HG02678 (cell line): ENCODE results near the gene UFC1.

ENCODE experiments used
- ATAC-seq: cut with Tn5 transposase; IDR thresholded peaks from one replicate; pipeline ENCODE4 v1.9.1; 2021; ENCODE audit warnings: mild to moderate bottlenecking, moderate library complexity; ENCODE audit not compliant: unreplicated experiment

Gene UFC1

GRCh38 chr1:161168906-161169305, 15.1 kb downstream of the UFC1 start:
- no peak for ATAC-seq

- no peak for ATAC-seq
Observed at GRCh38 chr1:161171191-161171590, 17.4 kb downstream of the UFC1 start.

- no peak for ATAC-seq
Observed at GRCh38 chr1:161171696-161172095, 17.9 kb downstream of the UFC1 start.

GRCh38 chr1:161172349-161172748, 18.6 kb downstream of the UFC1 start:
- no peak for ATAC-seq

GRCh38 chr1:161172776-161173376, 19.1 kb downstream of the UFC1 start:
- no peak for ATAC-seq

- ATAC-seq, result no peak
Observed at GRCh38 chr1:161173711-161174110, 19.9 kb downstream of the UFC1 start.

- no peak for ATAC-seq
Observed at GRCh38 chr1:161174911-161175310, 21.1 kb downstream of the UFC1 start.

- peak; percentile 33 for ATAC-seq
Observed at GRCh38 chr1:161175771-161176453, 22.1 kb downstream of the UFC1 start.

GRCh38 chr1:161176468-161177111, 22.8 kb downstream of the UFC1 start:
- no peak for ATAC-seq

GRCh38 chr1:161177112-161177935, 23.5 kb downstream of the UFC1 start, which contains the start of gene B4GALT3:
Gene B4GALT3 (minus strand): TSS chr1:161177507. CDS start chr1:161176060, 1,447 bp downstream.
- ATAC-seq, result peak; percentile 85

GRCh38 chr1:161177936-161178244, 24.1 kb downstream of the UFC1 start:
- ATAC-seq, result no peak

GRCh38 chr1:161179698-161180097, 25.9 kb downstream of the UFC1 start:
- no peak for ATAC-seq

GRCh38 chr1:161180639-161181038, 26.9 kb downstream of the UFC1 start:
- ATAC-seq, result no peak

- peak; percentile 48 for ATAC-seq
Observed at GRCh38 chr1:161182214-161182613, 28.4 kb downstream of the UFC1 start.

GRCh38 chr1:161185282-161185682, 31.5 kb downstream of the UFC1 start:
- ATAC-seq, result peak; percentile 74

GRCh38 chr1:161185732-161186311, 32.0 kb downstream of the UFC1 start:
- peak; percentile 28 for ATAC-seq

GRCh38 chr1:161187311-161187710, 33.5 kb downstream of the UFC1 start:
- ATAC-seq, result no peak

GRCh38 chr1:161188381-161188780, 34.6 kb downstream of the UFC1 start:
- no peak for ATAC-seq

GRCh38 chr1:161189036-161189435, 35.3 kb downstream of the UFC1 start:
- no peak for ATAC-seq

GRCh38 chr1:161190962-161191521, 37.3 kb downstream of the UFC1 start:
- ATAC-seq, result no peak

GRCh38 chr1:161191971-161192370, 38.2 kb downstream of the UFC1 start:
- no peak for ATAC-seq
